ENCODE measurements around the gene TMEM248. TPM values are rescaled to one million over a fixed set of nuclear protein-coding genes. Genes with fewer than 3 reads are reported as not detected.
"Not testable (repeated sequence)": the region's sequence is repeated elsewhere in the genome, so short reads cannot be mapped to it uniquely, and the experiment has no call there.

TMEM248 gene
- total RNA-seq, 1 donor from 2014 or later: 85.1 TPM

GRCh38 chr7:66883716-66884115, 37.3 kb upstream of the TMEM248 start:
- no peaks in the 10 kb centered on the region for H3K4me1 Mint-ChIP-seq
- TF ChIP-seq CTCF (IDR thresholded peaks at IDR 0.05; ENCODE audit: unreplicated experiment): no peak
- H3K9me3 Mint-ChIP-seq: no peaks in the 10 kb centered on the region
- peaks cover 4% of the 10 kb centered on the region for H3K36me3 Mint-ChIP-seq
- no peak overlapping the region for H3K27ac Mint-ChIP-seq
- DNase-seq (ENCODE audit: low spot score in 2 of 2, unreplicated experiment in 2 of 2): no peak
- no peaks in the 10 kb centered on the region for H3K27me3 Mint-ChIP-seq (ENCODE audit: low read depth)
- no peak overlapping the region for H3K4me3 Mint-ChIP-seq

- not testable (repeated sequence) for H3K27ac Mint-ChIP-seq; DNase-seq (ENCODE audit: low spot score in 2 of 2, unreplicated experiment in 2 of 2); H3K4me3 Mint-ChIP-seq; H3K27me3 Mint-ChIP-seq (ENCODE audit: low read depth); H3K4me1 Mint-ChIP-seq; H3K9me3 Mint-ChIP-seq; H3K36me3 Mint-ChIP-seq
These were observed 36.5 kb upstream of the TMEM248 start for GRCh38 chr7:66884556-66884955.

GRCh38 chr7:66886152-66886551, 34.9 kb upstream of the TMEM248 start:
- Mint-ChIP-seq H3K9me3 (no peaks in the 10 kb centered on the region), H3K27ac (no peak overlapping the region), H3K27me3 (ENCODE audit: low read depth) (no peaks in the 10 kb centered on the region), H3K4me3 (no peak overlapping the region), H3K4me1 (no peaks in the 10 kb centered on the region), H3K36me3 (peaks cover 4% of the 10 kb centered on the region)
- TF ChIP-seq CTCF (IDR thresholded peaks at IDR 0.05; ENCODE audit: unreplicated experiment): no peak
- no peak for DNase-seq (ENCODE audit: low spot score in 2 of 2, unreplicated experiment in 2 of 2)

- not testable (repeated sequence) for H3K27me3 Mint-ChIP-seq (ENCODE audit: low read depth); H3K27ac Mint-ChIP-seq; H3K4me1 Mint-ChIP-seq; H3K4me3 Mint-ChIP-seq; H3K36me3 Mint-ChIP-seq; DNase-seq (ENCODE audit: low spot score in 2 of 2, unreplicated experiment in 2 of 2); H3K9me3 Mint-ChIP-seq
These were observed 32.8 kb upstream of the TMEM248 start for GRCh38 chr7:66888223-66888622.

GRCh38 chr7:66894463-66895080, 26.5 kb upstream of the TMEM248 start:
- H3K27me3 Mint-ChIP-seq (ENCODE audit: low read depth): no peaks in the 10 kb centered on the region
- no peak overlapping the region for H3K27ac Mint-ChIP-seq
- H3K4me3 Mint-ChIP-seq: no peak overlapping the region
- peaks cover 12% of the 10 kb centered on the region for H3K36me3 Mint-ChIP-seq
- H3K9me3 Mint-ChIP-seq: no peaks in the 10 kb centered on the region
- TF ChIP-seq CTCF (IDR thresholded peaks at IDR 0.05; ENCODE audit: unreplicated experiment): no peak
- no peaks in the 10 kb centered on the region for H3K4me1 Mint-ChIP-seq
- DNase-seq (ENCODE audit: low spot score in 2 of 2, unreplicated experiment in 2 of 2): no peak

- TF ChIP-seq CTCF (IDR thresholded peaks at IDR 0.05; ENCODE audit: unreplicated experiment): no peak
- peaks cover 12% of the 10 kb centered on the region for H3K36me3 Mint-ChIP-seq
- no peak overlapping the region for H3K4me3 Mint-ChIP-seq
- H3K4me1 Mint-ChIP-seq: no peaks in the 10 kb centered on the region
- H3K27me3 Mint-ChIP-seq (ENCODE audit: low read depth): no peaks in the 10 kb centered on the region
- H3K27ac Mint-ChIP-seq: no peak overlapping the region
- DNase-seq (ENCODE audit: low spot score in 2 of 2, unreplicated experiment in 2 of 2): no peak
- no peaks in the 10 kb centered on the region for H3K9me3 Mint-ChIP-seq
These were observed 24.6 kb upstream of the TMEM248 start for GRCh38 chr7:66896441-66896840.

All from mesothelial cell of epicardium (in vitro differentiated cells).